Measurements from ENCODE around the gene MON1A.

Gene MON1A

GRCh38 chr3:49873623-49874022, 56.0 kb downstream of the MON1A start:
- H3K4me3 ChIP-seq (ENCODE audit: low read depth, low read length), result no peak overlapping the region
- DNase-seq (ENCODE audit: low read depth), result no peak
- no peak for TF ChIP-seq CTCF (IDR thresholded peaks at IDR 0.05; ENCODE audit: insufficient read depth, low read depth, low read length, missing control alignments)

- peak; percentile 17 for DNase-seq (ENCODE audit: low read depth)
- H3K4me3 ChIP-seq (ENCODE audit: low read depth, low read length), result no peak overlapping the region
- TF ChIP-seq CTCF (IDR thresholded peaks at IDR 0.05; ENCODE audit: insufficient read depth, low read depth, low read length, missing control alignments), result no peak
These were observed 56.8 kb downstream of the MON1A start for GRCh38 chr3:49872801-49873281.

- TF ChIP-seq CTCF (IDR thresholded peaks at IDR 0.05; ENCODE audit: insufficient read depth, low read depth, low read length, missing control alignments), result no peak
These were observed 58.0 kb downstream of the MON1A start for GRCh38 chr3:49871531-49872153.

GRCh38 chr3:49869525-49870126, 60.0 kb downstream of the MON1A start, which contains the start of gene CAMKV:
CAMKV (minus strand) TSS chr3:49869906; CDS start chr3:49862388, 7,518 bp downstream.
- TF ChIP-seq CTCF (IDR thresholded peaks at IDR 0.05; ENCODE audit: insufficient read depth, low read depth, low read length, missing control alignments), result no peak
- H3K4me3 ChIP-seq (ENCODE audit: low read depth, low read length), result no peak within 1 kb of the TSS; the same call in 1 of the 2 replicates
- DNase-seq (ENCODE audit: low read depth), result no peak

More at GRCh38 chr3:49871531-49872153, 58.0 kb downstream of the MON1A start:
- no peak overlapping the region for H3K4me3 ChIP-seq (ENCODE audit: low read depth, low read length)
- no peak for DNase-seq (ENCODE audit: low read depth)

- H3K4me3 ChIP-seq (ENCODE audit: low read depth, low read length), result no peak overlapping the region
- no peak for TF ChIP-seq CTCF (IDR thresholded peaks at IDR 0.05; ENCODE audit: insufficient read depth, low read depth, low read length, missing control alignments)
These were observed 60.6 kb downstream of the MON1A start for GRCh38 chr3:49868862-49869466.

GRCh38 chr3:49867871-49868321, 61.7 kb downstream of the MON1A start:
- no peak overlapping the region for H3K4me3 ChIP-seq (ENCODE audit: low read depth, low read length)
- peak; percentile 33 for DNase-seq (ENCODE audit: low read depth)

More at GRCh38 chr3:49868862-49869466, 60.6 kb downstream of the MON1A start:
- DNase-seq (ENCODE audit: low read depth), result no peak

More at GRCh38 chr3:49867871-49868321, 61.7 kb downstream of the MON1A start:
- no peak for TF ChIP-seq CTCF (IDR thresholded peaks at IDR 0.05; ENCODE audit: insufficient read depth, low read depth, low read length, missing control alignments)
